Heart left ventricle (tissue), 13 donors: ENCODE measurements around the gene CNTLN.

Source experiments
- CTCF ChIP-seq, 12 donors: fragments of 200-600 bp; sonication (generic) in 4 of 12; IDR thresholded peaks; one replicate each; pipeline versions ENCODE4 v1.5.0 to v1.8.0; 2018 to 2022; ENCODE audit warnings: antibody characterized with exemption in 12 of 12, mild to moderate bottlenecking in 5 of 12
- POLR2A ChIP-seq, 2 donors: fragments of 450-650 bp; IDR thresholded peaks; one replicate each; pipeline ENCODE4 v1.6.1; 2017; ENCODE audit warnings: antibody characterized with exemption in 2 of 2, mild to moderate bottlenecking in 2 of 2, moderate library complexity in 2 of 2
- donor health status: ischemic (EF 13 %, LVEDD 7.1; RV severe dilation, severe dysfunction).
- donor health status: DM: no; HTN: yes; CAD: no.
- donor health status: DM: no; HTN: no; CAD: no.
- donor health status: ischemic (EF 25% LVEDD 6.9; RV normal size, moderate dysfunction).
- donor health status: ischemic (EF 25% LVEDD 5.7; RV mildly dilated, moderate dysfunction).
- donor health status: ischemic (EF 35%, LVEDD 5.7; RV mildly dilated, moderate dysfunction).
- donor health status: nonischemic (EF 11% LVEDD 7.7; RV severe dilation, severe dysfunction).
- donor health status: DM: yes; HTN: yes; CAD: no.
- donor health status: PGD.
- donor health status: ischemic (EF 29% LVEDD 5.4; RV normal size, mild dysfunction).
- donor health status: nonischemic (EF 23%, LVEDD 6.1; RV moderate dilation, normal function).

DNA sequence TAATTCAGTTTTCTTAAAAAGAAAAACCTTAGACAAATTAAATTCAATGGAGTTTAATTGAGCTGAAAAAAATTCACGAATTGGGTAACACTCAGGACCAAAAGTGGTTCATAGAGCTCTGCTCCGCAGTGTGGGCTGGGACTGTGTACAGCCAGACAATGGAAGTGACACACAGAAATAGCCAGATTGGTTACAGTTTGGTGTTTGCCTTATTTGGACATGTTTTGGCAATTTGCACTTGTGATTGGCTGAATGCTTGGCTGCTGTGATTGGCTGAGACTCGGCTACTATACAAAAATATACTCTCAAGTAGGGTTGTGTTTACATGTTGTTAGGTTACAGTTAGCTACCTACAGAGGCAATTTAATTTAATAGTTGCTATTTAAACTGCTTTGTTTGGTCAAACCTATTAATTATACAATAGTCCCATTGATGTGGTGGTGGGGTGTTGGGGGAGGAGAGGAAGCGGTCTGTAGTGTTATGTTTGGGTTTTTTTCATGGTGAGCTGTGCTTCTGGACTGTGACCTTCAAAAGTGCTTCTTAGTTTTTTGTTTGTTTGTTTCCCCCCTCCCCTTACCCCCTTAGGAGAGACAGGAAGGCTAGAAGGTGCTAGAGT lies 95.2 kb downstream of the CNTLN start:
- no peak for TF ChIP-seq CTCF (IDR thresholded peaks at IDR 0.05)
- TF ChIP-seq POLR2A (IDR thresholded peaks at IDR 0.05), result no peak
